Thyroid gland (tissue), 4 donors: Measurements from ENCODE around the gene CD55.

Source experiments
- POLR2A ChIP-seq, 2 donors: fragments of 450-650 bp; IDR thresholded peaks; one replicate each; pipeline ENCODE4 v1.6.1; 2017; ENCODE audit warnings: antibody characterized with exemption in 2 of 2, mild to moderate bottlenecking in 2 of 2, moderate library complexity in 1 of 2
- TF ChIP-seq, protein P1 (sequence below), 6 experiments: fragments of 200-600 bp in 3 of 6; fragments of 450-650 bp in 3 of 6; sonication (generic) in 3 of 6; IDR thresholded peaks; one replicate each; pipeline ENCODE4 v1.5.1; 2016 to 2019; ENCODE audit warnings: antibody characterized with exemption in 6 of 6, mild to moderate bottlenecking in 2 of 6, inconsistent platforms in 1 of 6, moderate library complexity in 1 of 6

DNA sequence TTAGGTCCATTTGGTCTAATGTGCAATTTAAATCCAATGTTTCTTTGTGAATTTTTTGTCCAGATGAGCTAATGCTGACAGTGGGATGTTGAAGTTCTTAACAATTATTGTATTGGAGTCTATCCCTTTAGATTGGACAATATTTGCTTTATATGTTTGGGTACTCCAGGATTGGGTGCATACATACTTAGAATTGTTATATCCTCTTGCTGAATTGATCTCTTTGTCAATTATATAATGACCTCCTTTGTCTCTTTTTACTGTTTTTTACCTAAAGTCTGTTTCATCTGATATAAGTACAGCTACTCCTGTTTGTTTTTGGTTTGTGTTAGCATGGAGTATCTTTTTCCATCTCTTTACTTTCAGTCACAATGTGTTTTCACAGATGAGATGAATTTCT, 22.2 kb downstream of the CD55 start:
- TF ChIP-seq, protein P1, sequence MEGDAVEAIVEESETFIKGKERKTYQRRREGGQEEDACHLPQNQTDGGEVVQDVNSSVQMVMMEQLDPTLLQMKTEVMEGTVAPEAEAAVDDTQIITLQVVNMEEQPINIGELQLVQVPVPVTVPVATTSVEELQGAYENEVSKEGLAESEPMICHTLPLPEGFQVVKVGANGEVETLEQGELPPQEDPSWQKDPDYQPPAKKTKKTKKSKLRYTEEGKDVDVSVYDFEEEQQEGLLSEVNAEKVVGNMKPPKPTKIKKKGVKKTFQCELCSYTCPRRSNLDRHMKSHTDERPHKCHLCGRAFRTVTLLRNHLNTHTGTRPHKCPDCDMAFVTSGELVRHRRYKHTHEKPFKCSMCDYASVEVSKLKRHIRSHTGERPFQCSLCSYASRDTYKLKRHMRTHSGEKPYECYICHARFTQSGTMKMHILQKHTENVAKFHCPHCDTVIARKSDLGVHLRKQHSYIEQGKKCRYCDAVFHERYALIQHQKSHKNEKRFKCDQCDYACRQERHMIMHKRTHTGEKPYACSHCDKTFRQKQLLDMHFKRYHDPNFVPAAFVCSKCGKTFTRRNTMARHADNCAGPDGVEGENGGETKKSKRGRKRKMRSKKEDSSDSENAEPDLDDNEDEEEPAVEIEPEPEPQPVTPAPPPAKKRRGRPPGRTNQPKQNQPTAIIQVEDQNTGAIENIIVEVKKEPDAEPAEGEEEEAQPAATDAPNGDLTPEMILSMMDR (IDR thresholded peaks at IDR 0.05): no peak
- no peak for TF ChIP-seq POLR2A (IDR thresholded peaks at IDR 0.05)
